ENCODE results near the gene FBN2.
A peak's percentile ranks its signal among the peaks of the same experiment; 100 is the strongest.

FBN2 gene

DNA sequence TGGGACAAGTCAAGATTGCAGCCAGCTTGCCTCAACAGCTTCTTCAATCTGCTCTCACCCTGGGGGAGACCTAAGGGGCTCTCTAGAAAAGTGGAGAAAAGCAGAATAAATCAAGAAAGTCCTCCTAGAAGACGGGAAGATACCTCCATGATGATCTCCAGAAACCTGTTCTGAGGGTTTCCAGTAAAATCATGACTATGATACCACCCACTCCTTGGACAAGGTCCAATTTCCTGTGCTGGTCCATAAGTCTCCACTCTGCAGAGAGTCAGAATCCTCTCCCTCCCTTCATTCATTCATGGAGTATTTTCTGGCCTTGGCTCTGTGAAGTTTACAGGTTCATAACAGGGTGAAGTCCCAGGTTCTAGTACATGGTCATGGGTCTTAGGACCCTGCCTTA is 285.8 kb downstream of the FBN2 start:
- no peak for DNase-seq (ENCODE audit: low read depth)

DNA sequence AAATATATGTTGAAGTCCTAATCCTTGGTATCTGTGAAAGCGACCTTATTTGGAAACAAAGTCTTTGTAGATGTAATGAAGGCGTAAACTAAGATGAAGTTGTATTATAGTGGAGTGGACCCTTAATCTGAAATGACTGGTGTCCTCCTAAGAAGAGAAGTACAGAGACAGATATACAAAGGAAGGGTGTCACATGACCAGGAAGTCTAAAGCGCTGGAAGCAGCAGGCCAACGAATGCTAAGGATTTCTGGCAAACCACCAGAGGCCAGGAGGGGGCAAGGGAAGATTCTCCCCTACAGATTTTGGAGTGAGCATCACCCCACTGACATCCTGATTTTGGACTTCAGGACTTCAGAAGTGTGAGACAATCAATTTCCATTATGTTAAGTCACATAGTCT is 292.1 kb downstream of the FBN2 start:
- DNase-seq (ENCODE audit: low read depth): no peak

DNA sequence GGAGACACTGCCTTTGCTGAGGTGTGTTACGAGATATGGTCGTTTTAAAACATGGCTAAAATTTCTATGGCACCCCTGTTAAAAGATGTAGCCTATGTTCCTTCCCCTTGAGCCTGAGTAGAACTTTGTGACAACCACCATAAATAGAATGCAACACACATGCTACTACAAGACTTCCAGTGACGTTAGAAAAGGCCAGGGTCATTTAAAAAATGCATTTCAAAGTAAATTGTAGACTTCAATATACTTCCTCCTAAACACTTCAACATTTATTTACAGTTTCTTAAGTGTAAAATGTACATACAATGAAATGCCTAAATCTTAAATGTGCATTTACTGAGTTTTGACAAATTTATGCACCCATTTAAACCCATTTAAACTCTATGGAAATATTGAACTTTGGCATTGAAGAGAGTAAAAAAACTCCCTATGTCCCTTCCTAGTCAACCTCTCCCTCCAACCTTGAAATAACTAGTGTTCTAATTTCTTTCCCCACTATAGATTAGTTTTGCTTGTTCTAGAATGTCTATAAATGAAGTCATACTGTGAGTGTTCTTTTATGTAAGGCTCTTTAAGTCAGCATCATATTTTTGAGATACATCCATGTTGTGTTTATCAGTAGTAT is 294.0 kb downstream of the FBN2 start:
- DNase-seq (ENCODE audit: low read depth): no peak

DNA sequence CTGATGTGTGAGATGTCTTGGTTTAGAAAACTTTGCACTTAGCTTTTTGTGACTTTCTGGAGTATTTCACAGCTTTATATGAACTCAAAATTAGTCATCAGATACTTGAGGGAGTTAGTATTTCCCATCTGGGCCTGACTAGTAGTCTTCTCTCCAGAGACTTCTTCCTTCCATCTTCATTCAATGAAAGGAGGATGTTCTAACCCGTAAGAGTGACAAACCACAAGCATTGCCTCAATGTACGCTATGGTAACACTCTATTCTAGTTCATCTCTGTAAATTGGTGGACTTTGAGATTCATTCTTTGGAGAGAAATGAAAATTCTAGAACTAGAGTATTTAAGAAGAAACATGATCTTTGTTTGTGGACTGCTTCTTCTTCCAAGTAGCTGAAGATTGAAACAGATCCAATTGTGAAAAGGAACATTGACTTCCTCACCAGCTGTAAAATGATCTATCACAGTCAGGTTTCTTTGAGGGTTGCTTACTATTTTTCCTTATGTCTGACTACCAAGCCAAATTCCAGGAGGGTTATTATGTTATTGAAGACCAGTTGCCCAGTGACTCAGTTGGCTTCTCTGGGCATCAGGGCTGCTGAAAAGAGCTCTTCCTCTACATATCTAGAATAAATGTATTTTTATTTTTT is 296.9 kb downstream of the FBN2 start:
- DNase-seq (ENCODE audit: low read depth): no peak

DNA sequence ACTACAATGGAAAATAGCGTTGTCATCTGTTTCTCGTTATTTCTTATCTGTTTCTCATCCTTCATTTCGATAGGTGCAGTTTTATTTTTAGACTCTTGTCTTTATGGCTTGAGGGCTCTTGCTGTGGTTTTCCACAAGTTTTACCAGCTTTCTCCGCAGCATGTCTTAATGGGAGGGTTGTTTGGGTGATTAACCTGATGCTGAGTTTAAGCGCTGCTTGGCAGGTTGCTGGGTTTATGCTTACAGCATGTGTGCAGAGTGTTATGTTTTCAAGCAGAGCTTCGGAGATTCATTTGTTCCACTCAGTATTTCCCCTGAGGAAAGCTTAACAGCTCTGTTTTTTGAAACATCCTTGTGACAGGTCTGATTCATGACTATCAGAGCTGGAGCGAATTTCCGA is 300.5 kb downstream of the FBN2 start:
- DNase-seq (ENCODE audit: low read depth): no peak

DNA sequence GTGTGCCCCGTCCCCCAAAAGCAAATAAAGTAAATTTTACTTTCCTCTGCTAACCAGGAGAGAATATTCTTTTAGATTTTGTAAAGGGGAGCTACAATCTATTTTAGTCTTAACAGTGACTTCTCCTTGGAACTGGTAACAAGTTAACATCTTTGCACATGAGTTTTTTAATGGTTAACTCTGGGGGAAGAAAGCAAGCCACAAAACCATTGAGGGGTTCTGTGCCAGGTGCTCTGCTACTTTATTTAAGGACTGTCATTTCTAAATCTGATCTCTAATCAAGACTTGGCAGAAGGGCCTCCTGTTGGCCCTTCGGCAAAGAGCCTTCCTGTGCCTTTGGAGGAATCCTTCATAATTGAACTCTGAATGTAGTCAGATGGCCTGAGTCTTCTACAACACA is 301.0 kb downstream of the FBN2 start:
- DNase-seq (ENCODE audit: low read depth): no peak

DNA sequence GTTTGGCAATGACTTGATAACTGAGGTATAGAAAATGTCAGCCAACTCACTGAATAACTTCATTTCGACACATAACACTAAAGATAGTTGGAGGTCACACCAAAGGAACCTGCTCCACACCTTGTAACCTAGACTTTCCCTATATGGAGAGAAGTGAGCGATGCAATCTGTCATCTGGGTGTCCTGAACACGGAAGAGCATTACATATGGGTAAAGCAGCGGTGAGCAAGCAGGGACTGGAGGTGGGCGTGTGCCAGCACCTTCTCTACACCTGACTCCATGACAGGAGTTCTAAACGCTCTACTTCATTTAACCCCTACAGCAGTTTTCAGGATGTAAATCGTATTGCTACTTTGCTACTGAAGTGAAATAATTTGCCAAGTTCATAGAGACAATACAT is 301.7 kb downstream of the FBN2 start:
- DNase-seq (ENCODE audit: low read depth): no peak

DNA sequence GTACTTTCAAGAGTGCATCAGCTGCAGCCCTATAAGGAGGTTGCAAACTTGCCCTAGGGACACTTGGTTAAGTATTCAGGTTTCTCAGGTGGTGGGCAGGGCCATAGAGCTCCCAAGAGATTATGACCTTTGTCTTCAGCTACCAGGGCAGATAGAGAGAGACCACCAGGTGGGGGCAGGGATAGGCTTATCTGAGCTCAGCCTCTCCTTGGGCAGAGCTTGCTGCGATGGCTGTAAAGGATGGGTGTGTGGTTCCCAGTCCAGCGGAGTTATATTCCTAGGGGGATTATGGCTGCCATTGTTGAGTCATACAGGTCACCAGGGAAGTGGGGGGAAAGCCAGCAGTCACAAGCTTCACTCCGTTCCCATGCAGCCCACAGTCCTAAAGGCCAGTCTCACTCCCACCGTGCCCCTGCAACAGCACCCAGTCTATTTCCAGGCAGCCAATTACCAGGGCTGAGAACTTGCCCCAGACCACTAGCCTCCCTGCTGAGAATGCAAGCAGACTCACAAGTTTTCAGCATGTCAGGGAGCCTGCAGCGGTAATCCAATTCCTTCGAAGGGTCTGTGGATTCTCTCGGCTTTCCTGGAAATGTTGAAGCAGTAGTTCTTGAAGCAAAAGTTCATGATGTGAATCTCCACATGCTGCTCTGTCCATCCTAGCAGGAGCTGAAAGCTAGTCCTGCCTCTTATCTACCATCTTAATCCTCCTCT is 303.0 kb downstream of the FBN2 start:
- no peak for DNase-seq (ENCODE audit: low read depth)

DNA sequence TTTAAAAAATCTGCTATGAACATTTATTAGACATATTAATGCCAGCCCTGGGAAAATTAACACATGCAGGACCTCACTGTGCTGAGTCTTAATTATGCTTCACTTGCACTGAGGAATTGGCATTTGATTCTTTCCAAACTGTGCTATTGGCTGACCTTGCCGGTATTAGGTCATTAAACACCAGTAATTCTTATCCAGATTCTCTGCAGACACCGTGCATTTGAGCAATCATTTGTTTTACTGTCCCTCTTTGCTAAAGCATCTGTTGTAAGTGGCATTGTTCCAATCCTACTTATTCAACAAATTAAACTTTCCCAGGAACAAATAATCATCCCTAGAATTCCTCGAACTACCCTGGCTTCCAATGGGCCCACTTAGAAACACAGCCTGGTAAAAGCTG is 309.5 kb downstream of the FBN2 start:
- DNase-seq (ENCODE audit: low read depth): no peak

DNA sequence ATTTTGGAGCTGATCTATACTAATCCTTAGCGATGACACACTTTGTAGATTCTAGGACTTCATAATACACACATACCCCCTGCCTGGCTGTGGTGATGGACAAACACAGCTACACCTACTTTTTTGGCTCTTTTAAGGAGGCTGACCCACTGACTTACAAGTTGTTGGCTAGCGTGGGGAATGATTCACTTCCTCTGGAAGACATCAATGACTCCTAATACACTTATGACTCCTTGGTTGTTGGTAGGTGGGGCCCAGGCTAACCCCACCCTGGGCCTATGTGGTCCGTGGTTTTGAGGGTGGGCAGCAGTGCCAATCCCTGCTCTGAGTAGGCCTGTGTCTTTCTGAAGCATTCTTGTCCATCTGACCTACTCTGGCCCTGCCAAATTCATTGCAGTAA is 310.0 kb downstream of the FBN2 start:
- DNase-seq (ENCODE audit: low read depth): no peak

DNA sequence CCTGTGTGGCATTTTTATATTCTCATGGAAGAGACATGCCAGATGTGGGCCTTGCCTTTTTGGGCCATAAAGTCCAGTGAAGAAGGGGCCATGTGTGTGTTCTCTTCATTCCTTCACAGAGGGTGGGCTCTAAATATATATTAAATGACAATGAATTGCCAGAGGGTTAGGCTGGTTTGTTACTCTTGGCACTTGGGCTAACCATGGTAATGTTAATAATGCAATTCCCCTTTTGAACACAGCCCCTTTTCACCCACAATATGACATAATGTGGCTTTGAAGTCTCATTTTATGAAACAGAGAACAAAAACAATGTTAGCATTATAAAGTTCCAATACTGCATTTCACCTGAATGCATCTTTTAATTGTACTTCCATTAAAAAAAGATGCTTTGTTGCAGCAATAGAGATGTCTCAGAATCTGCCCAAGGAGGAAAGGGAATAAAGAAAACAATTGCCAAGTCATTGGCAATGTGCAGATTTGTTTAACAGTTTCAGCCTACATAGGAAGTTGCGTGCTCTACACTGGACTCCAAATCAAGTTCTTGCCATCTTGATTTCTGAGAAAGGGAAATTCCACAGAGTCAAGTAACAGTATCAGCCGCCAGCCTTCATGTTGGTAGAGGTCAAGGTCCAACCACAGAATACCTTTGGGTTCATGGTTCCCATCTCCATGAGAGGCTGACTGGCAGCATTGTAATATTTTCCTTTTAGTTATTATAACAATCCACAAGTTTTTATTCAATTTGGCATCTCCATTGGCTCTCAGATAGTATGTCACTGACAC is 312.6 kb downstream of the FBN2 start:
- no peak for DNase-seq (ENCODE audit: low read depth)

DNA sequence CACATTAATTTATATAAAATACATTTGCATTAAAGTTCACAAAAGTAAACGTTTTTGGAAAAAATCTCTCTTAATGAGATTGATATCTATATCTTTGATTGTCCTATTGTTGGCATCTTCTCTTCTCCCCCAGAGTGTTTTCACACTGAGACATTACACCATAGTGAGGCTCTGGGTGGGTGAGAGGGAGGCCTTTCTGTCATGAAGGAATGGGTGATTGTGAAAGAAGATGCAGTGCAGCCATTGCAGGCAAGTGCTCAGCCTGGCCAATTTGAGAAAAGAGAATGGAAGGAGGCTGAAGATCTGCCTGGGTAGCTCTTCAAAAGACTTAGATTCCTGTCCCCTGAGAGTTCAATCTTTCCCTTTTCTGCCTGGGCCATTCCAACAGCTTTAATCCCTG is 313.7 kb downstream of the FBN2 start:
- no peak for DNase-seq (ENCODE audit: low read depth)

DNA sequence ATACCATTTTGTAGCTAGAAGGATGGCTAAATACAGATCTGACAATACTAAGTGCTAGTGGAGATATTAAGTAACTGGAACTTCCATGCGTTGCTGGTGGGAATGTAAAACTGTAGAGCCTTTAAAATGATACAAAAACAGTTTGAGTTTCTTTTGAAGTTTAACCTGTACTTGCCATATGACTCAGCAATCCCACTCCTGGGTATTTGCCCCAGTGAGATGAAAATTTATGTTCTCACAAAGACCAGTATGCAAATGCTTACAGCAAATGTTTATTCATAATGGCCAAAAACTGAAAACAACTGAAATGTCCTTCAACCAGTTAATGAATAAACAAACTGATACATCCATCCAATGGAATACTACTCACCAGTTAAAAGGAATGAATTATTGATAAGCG is 317.2 kb downstream of the FBN2 start:
- no peak for DNase-seq (ENCODE audit: low read depth)

DNA sequence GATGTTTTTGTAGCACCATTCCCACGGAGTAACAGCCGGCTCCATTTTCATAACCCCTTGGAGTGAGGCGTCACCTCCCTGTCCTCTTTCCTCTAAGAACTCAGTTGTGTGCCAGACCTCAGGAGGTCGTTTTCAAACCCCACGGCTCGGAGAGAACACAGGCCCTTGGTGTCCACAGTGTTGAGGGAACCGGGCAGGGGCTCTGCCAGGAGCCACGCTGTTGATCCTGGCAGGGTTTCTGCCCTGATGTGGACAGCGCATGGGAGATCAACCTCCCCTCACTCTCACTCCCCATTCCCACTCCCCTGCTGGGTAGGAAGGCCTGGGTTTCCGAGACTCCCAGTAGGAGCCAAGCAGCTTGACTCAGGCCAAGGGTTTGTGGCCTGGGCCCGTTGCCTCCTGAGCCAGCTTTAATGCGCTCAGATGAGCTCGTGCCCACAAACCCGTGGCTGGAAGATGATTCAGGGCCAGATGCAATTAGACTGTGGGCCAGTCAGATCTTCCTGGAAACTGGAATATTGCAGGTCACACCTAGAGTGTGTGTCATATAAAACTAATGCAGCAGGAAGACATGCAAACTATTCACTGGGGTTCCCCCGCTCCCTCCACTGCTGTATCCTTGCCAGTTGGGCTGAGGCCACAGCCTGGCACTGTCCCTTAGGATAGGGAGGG is 321.0 kb downstream of the FBN2 start:
- DNase-seq (ENCODE audit: low read depth): no peak

DNA sequence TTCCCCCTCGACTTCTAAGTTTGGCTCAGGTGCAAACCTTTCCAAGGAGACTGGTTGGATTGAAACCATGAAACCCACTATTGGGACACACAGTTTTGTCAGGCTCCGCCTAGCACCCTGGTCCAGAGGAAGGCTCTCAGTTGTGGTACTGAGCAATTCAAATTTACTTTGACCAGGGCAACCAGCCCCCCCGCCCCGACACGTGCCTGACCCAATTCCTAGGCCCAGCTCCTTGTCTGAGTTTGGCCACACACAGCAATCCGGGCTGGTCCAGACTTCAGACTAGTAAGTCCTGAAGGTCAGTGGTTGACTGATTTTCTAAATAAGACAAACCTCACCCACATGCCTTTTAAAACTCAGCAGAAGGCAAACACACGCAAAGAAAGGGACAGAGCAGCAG is 321.8 kb downstream of the FBN2 start:
- DNase-seq (ENCODE audit: low read depth): no peak

DNA sequence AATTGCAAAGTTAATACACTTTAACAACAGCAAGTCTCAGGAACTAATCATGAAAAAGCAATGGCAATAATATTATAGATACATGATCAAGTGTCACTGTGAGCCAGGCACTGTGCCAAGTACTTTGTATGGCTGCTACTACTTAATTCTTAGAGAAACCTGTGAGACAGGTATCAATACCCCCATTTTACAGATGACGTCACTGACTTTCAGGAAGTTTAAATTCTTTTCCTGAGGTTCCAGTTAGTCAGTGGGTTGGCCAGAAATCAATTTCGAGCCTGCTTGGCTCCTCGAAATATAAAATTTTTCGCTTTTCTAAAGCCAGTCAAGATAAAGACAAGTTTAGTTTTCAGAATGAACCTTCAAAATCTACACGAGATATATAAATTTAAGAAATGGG is 324.2 kb downstream of the FBN2 start:
- DNase-seq (ENCODE audit: low read depth): no peak

DNA sequence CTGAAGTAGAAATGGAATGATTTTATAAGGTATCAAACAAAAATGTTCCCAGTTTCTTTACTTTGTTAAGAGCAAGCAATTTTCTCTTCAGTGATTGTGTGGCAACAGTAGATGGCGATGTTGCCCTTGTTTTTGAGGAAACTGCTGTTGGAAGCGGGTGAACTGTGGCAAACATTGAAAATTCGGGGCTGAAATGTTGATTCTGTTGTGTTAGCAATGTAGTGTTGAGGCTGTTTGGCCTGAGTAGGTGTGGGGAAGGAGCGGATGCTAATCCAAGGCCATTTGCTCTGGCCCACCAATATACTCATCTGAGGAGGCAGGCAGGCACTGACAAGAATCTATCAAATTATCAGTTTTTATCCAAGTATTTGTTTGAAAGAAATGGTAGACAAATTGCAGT is 324.7 kb downstream of the FBN2 start:
- peak; percentile 20 for DNase-seq (ENCODE audit: low read depth)

DNA sequence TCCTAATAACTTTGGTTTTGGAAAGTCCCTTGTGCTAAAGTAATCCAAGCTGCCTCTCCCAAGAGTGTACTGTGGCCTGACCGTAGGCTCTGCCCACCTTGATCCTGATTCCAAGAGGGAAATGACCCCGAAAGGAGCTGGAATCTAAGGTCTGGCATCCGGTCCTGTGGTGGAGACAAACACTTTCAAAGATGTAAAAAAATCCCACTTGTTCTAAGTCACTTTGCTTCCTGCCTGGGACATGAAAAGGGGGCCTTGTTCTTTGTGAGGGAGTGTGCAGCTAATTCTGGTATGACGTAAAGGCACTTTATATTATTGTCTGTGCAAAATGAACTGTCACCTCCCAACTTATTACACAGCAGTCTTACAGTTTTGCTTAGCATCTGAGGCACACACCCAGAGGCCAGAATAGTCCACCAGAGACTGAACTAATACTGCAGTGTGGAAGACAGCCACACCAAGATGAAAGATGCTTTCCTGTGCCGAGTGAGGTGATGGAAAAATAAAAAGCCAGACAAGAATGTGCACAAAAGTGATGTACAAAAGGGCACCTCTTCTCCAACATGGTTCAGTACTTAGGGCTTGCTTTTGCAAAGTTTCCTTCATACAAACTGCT is 325.7 kb downstream of the FBN2 start:
- DNase-seq (ENCODE audit: low read depth): no peak

DNA sequence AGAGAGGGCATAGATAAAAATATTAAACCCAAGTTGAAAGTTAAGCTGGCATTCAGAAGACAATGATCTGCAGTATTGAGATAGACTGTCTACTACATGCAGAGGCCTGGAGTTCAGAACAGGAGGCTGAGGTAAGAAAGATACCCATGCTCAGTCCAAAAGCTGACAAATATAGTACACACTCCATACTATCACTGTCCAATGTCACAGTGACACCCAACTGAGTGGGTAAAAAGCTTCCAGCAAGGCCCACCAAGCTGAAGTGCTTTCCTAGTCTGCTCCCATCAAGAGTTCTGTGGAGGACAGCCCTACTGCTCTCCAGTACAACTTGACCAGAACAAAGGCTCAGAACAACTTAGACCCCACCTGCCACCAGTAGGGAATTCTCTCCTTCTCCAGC is 329.6 kb downstream of the FBN2 start:
- no peak for DNase-seq (ENCODE audit: low read depth)
